Common myeloid progenitor, CD34-positive (primary cell): Measurements from ENCODE around the gene HIVEP2. TPM values are rescaled to one million over a fixed set of nuclear protein-coding genes. Genes with fewer than 3 reads are reported as not detected.

Experiments used
- CTCF ChIA-PET: fragments of 350-600 bp; sonication (Branson Sonifier 250); formaldehyde crosslinking; loops from one replicate; lab custom pipeline; 2021; ENCODE audit warnings: antibody characterized with exemption; lab: Charles Lee
- POLR2A ChIA-PET: fragments of 350-600 bp; sonication (Branson Sonifier 250); formaldehyde crosslinking; loops from one replicate; lab custom pipeline; 2021; ENCODE audit warnings: antibody characterized with exemption; lab: Charles Lee
- DNase-seq, 3 donors: peaks; one replicate each; pipeline versions ENCODE4 v3.0.0 to v3.0.0-alpha.2; 2013
- H3K27ac ChIP-seq, 2 experiments: 1 replicate in 1 of 2; 2 replicates in 1 of 2; pipeline ENCODE4 v1.7.0; 2013; ENCODE audit warnings: inconsistent platforms in 2 of 2, low read length in 2 of 2, mild to moderate bottlenecking in 2 of 2, low read depth in 1 of 2, moderate library complexity in 1 of 2; ENCODE audit not compliant: severe bottlenecking in 2 of 2, insufficient read depth in 1 of 2, poor library complexity in 1 of 2
- H3K27me3 ChIP-seq, 5 experiments: replicated peaks in 2 of 5; 1 replicate in 3 of 5; 2 replicates in 2 of 5; pipeline versions ENCODE4 v1.6.1 to v1.7.0; 2013; ENCODE audit warnings: low read length in 4 of 5, mild to moderate bottlenecking in 2 of 5, moderate library complexity in 2 of 5, inconsistent platforms in 1 of 5; ENCODE audit not compliant: insufficient read depth in 5 of 5, control insufficient read depth in 4 of 5
- H3K36me3 ChIP-seq, 4 experiments: 1 replicate in 2 of 4; 2 replicates in 2 of 4; pipeline versions ENCODE4 v1.6.1 to v1.7.0; 2013; ENCODE audit warnings: low read length in 3 of 4, control low read depth in 1 of 4, mild to moderate bottlenecking in 1 of 4; ENCODE audit not compliant: control insufficient read depth in 4 of 4, insufficient read depth in 4 of 4
- H3K4me1 ChIP-seq, 4 experiments: 1 replicate in 3 of 4; 2 replicates in 1 of 4; pipeline versions ENCODE4 v1.6.1 to v1.7.1; 2013; ENCODE audit warnings: low read length in 3 of 4, mild to moderate bottlenecking in 3 of 4, control low read depth in 1 of 4, inconsistent platforms in 1 of 4, moderate library complexity in 1 of 4; ENCODE audit not compliant: control insufficient read depth in 4 of 4, insufficient read depth in 4 of 4; ENCODE audit errors: control extremely low read depth in 1 of 4
- H3K4me3 ChIP-seq, 7 experiments: 1 replicate in 4 of 7; 2 replicates in 3 of 7; pipeline versions ENCODE4 v1.5.1 to v1.7.0; 2013; ENCODE audit warnings: mild to moderate bottlenecking in 7 of 7, low read length in 6 of 7, moderate library complexity in 6 of 7, inconsistent platforms in 2 of 7, low read depth in 2 of 7, control low read depth in 1 of 7; ENCODE audit not compliant: insufficient read depth in 4 of 7, control insufficient read depth in 1 of 7; ENCODE audit errors: extremely low read depth in 1 of 7
- H3K9me3 ChIP-seq, 5 experiments: 1 replicate in 4 of 5; 2 replicates in 1 of 5; pipeline versions ENCODE4 v1.6.1 to v1.7.1; 2013; ENCODE audit warnings: low read length in 4 of 5, mild to moderate bottlenecking in 2 of 5, inconsistent platforms in 1 of 5, low read depth in 1 of 5, moderate library complexity in 1 of 5; ENCODE audit not compliant: control insufficient read depth in 4 of 5, insufficient read depth in 2 of 5; ENCODE audit errors: control extremely low read depth in 1 of 5
- WGBS: methylation state at CpG from one replicate; pipeline ENCODE4 v1.1.5; 2013; ENCODE audit not compliant: insufficient coverage; 5-methylcytosine and 5-hydroxymethylcytosine counted together
- polyA plus RNA-seq: library from polyadenylated mRNA; unstranded; fragments of 120-200 nt; gene quantifications from one replicate; pipeline ENCODE4 v1.2.1, GENCODE V29; 2013

HIVEP2 gene, protein sequence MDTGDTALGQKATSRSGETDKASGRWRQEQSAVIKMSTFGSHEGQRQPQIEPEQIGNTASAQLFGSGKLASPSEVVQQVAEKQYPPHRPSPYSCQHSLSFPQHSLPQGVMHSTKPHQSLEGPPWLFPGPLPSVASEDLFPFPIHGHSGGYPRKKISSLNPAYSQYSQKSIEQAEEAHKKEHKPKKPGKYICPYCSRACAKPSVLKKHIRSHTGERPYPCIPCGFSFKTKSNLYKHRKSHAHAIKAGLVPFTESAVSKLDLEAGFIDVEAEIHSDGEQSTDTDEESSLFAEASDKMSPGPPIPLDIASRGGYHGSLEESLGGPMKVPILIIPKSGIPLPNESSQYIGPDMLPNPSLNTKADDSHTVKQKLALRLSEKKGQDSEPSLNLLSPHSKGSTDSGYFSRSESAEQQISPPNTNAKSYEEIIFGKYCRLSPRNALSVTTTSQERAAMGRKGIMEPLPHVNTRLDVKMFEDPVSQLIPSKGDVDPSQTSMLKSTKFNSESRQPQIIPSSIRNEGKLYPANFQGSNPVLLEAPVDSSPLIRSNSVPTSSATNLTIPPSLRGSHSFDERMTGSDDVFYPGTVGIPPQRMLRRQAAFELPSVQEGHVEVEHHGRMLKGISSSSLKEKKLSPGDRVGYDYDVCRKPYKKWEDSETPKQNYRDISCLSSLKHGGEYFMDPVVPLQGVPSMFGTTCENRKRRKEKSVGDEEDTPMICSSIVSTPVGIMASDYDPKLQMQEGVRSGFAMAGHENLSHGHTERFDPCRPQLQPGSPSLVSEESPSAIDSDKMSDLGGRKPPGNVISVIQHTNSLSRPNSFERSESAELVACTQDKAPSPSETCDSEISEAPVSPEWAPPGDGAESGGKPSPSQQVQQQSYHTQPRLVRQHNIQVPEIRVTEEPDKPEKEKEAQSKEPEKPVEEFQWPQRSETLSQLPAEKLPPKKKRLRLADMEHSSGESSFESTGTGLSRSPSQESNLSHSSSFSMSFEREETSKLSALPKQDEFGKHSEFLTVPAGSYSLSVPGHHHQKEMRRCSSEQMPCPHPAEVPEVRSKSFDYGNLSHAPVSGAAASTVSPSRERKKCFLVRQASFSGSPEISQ (N-terminal part only)
- 11.6 TPM for polyA plus RNA-seq

DNA sequence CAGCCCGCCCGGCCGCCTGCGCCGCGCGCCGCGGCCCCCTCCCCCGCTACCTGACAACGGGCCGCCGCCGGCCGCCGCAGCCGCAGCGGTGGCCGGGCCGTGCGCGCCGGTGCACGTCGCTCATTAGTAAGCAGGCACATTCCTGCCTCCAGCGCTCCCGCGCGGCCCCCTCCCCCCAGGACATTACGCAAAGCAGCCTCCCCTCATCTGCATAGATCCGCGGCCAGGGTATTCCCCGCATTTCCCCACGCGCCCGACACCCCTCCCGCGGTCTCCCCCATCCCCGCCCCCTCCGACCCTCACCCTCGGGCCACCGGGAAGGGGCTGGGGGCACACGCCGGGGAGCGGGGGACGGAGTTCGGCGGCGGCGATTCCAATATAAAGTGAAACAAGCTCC, at the start of gene HIVEP2:
Gene HIVEP2 (minus strand): TSS at position 128 of the 397 bp plus-strand sequence. CDS start 170,438 bp downstream, outside the sequence.
- WGBS = 0% methylated on average over 33 of the region's 50 CpGs
- H3K36me3 ChIP-seq = no peaks in the 10 kb centered on the region
- H3K4me1 ChIP-seq = peaks cover 8 to 48% (median 29%) of the 10 kb centered on the region in 4 experiments
- POLR2A ChIA-PET = interaction anchor here (0.7 to 3.6 kb wide), 8 partner anchors 11 to 242 kb away, joined by 3 to 19 read pairs (median 3); partner anchors contain the start of gene AIG1
- H3K27me3 ChIP-seq = no peaks in the 10 kb centered on the region
- no peaks in the 10 kb centered on the region for H3K9me3 ChIP-seq
- H3K4me3 ChIP-seq = peak within 1 kb of the TSS; percentile 91 to 97 (median 93)
- CTCF ChIA-PET = interaction anchor here (2.1 kb wide), 1 partner anchor 60 kb away, joined by 5 read pairs; no protein-coding TSS in a partner anchor
- DNase-seq = peak; percentile 79 to 94 (median 92)
- peak within 1 kb of the TSS; percentile 91 to 95 for H3K27ac ChIP-seq

DNA sequence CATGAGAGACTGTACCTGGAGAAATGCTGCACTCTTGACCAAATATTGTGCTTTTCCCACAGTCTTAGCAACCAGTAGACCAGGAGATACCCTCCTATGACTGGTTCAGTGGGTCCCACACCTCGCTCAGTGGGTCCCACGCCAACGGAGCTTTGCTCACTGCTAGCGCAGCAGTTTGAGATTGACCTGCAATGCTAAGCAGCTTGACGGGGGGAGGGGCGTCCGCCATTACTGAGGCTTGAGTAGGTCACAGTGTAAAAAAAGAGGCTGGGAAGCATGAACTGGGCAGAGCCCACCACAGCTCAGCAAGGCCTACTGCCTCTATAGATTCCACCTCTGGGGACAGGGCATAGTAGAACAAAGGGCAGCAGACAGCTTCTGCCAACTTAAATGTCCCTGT, 49.0 kb upstream of the HIVEP2 start:
- WGBS = 94% methylated on average over 5 of the region's 7 CpGs
- DNase-seq = no peak
- no peak overlapping the region for H3K4me3 ChIP-seq
- POLR2A ChIA-PET = no interaction called here
- H3K36me3 ChIP-seq = no peaks in the 10 kb centered on the region
- peaks cover 0 to 3% (median 0%) of the 10 kb centered on the region in 5 experiments for H3K9me3 ChIP-seq
- CTCF ChIA-PET = no interaction called here
- H3K27ac ChIP-seq = no peak overlapping the region
- H3K27me3 ChIP-seq = no peaks in the 10 kb centered on the region
- H3K4me1 ChIP-seq = no peaks in the 10 kb centered on the region

DNA sequence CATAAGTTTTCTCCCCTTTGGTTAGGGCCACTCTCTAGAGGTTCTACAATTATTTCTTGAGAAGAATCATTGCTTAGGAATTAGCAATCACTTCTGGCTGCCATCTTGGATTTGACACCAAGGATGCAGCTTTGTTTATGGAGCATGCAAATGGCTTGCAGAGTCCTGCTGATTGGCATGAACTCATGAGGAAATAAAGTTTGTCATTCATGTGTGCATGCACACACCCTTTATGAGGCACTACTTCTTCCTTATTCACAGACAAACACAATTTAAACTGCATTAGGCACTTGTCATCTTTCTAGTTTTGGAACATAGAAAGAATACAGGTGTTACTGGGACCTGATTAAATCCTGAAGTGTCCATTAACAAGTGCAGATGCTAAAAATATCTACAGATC, 42.5 kb upstream of the HIVEP2 start:
- no peaks in the 10 kb centered on the region for H3K9me3 ChIP-seq
- DNase-seq = no peak
- H3K36me3 ChIP-seq = no peaks in the 10 kb centered on the region
- H3K27ac ChIP-seq = no peak overlapping the region
- ChIA-PET POLR2A (no interaction called here), CTCF (no interaction called here)
- no peaks in the 10 kb centered on the region for H3K27me3 ChIP-seq
- no peaks in the 10 kb centered on the region for H3K4me1 ChIP-seq
- no peak overlapping the region for H3K4me3 ChIP-seq

DNA sequence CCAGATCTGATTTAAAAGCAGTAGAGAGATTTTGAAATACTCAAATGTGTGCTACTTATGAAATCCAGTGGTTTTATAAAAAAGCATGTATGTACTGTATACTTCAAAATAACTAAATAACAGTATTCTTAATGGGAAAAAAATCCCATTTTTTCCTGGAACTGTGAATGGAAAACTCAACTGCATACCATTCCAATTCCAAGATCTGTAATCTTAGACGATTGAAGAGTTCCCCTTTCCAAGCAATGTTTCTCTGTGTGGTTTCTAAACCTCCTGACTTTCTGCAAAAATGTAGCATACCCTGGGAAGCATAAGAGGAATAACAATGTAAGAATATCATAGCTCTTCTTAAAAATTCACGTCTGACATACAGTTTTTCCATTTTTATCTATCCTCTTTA, 40.3 kb upstream of the HIVEP2 start:
- CTCF ChIA-PET = no interaction called here
- 33% methylated on average over 1 of the region's 2 CpGs for WGBS

DNA sequence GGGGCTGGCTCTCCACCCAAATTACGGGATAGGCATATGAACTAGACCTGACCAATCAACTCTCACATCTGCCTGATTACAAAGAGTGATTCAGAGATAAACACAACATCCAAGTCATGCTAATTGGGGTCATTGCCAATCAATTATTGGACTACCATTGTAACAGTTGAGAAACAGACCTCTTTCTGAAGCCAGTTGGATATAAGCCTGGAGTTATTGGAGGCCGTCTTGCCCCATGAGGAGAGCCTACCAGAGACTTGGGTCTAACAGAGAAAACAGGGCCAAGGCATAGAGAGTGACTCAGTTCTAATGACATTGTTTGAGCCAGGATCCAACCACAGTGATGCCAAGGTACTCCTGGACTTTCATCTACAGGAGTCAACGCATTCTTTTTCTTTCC, 39.4 kb upstream of the HIVEP2 start:
- H3K27me3 ChIP-seq = no peaks in the 10 kb centered on the region
- H3K4me3 ChIP-seq = no peak overlapping the region
- POLR2A ChIA-PET = no interaction called here
- CTCF ChIA-PET = interaction anchor here (0.9 kb wide), 1 partner anchor 11 kb away, joined by 4 read pairs; no protein-coding TSS in a partner anchor
- no peaks in the 10 kb centered on the region for H3K36me3 ChIP-seq
- no peak overlapping the region for H3K27ac ChIP-seq
- WGBS = 95% methylated on average over 2 of the region's 3 CpGs
- DNase-seq = no peak
- no peaks in the 10 kb centered on the region for H3K9me3 ChIP-seq
- no peaks in the 10 kb centered on the region for H3K4me1 ChIP-seq

More for the DNA sequence above, 40.3 kb upstream of the HIVEP2 start:
- Histone ChIP-seq H3K27me3 (no peaks in the 10 kb centered on the region), H3K36me3 (no peaks in the 10 kb centered on the region), H3K27ac (no peak overlapping the region), H3K9me3 (no peaks in the 10 kb centered on the region), H3K4me1 (no peaks in the 10 kb centered on the region), H3K4me3 (no peak overlapping the region)
- DNase-seq = no peak
- POLR2A ChIA-PET = no interaction called here

DNA sequence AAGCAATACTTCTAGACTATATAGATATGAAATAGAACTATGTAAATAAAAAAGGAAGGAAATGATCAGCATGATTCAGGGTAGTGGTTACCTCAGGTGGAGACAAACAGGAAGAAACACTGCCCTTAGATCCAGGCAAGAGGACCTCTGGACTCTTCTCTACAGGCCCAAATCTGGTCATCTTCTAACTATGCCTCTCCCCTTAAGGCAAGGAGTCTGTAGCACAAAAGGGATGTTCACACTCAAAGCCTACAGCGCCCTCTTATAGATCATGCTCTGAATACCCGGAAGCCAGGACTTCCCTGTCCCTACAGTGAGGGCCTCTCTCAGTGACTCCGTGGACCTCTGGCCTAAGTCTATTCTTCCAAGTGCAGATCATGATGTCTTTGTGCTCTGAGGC, 30.4 kb upstream of the HIVEP2 start:
- Histone ChIP-seq H3K27ac (no peak overlapping the region), H3K36me3 (no peaks in the 10 kb centered on the region), H3K27me3 (no peaks in the 10 kb centered on the region), H3K4me1 (peaks cover 0 to 4% (median 2%) of the 10 kb centered on the region in 4 experiments), H3K4me3 (no peak overlapping the region), H3K9me3 (peaks cover 0 to 2% (median 0%) of the 10 kb centered on the region in 5 experiments)
- WGBS = 93% methylated on average over 3 of the region's 3 CpGs
- DNase-seq = peak in 2 of 3 donors; percentile 16 to 23
- ChIA-PET POLR2A (no interaction called here), CTCF (no interaction called here)
